NCI-H69 (cell line): ENCODE measurements around the gene TUBGCP5.
"Not testable (repeated sequence)": the region's sequence is repeated elsewhere in the genome, so short reads cannot be mapped to it uniquely, and the experiment has no call there.

Experiments used
- DNase-seq: peaks from one replicate; lab custom pipeline; 2025; lab: John Stamatoyannopoulos, UW

Gene TUBGCP5

DNA sequence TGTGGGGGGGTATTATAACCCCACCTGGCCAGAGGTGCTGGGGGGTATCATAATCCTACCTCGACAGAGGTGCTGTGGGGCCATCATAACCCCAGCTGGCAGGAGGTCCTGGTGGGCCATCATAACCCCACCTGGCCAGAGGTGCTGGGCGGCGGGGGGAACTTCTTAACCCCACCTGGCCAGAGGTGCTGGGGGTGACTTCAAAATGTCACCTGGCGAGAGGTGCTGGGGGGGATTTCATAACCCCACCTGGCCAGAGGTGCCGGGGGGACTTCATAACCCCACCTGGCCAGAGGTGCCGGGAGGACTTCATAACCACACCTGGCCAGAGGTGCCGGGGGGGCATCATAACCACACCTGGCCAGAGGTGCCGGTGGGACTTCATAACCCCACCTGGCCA, 2.4 kb upstream of the TUBGCP5 start:
- DNase-seq, result not testable (repeated sequence)

DNA sequence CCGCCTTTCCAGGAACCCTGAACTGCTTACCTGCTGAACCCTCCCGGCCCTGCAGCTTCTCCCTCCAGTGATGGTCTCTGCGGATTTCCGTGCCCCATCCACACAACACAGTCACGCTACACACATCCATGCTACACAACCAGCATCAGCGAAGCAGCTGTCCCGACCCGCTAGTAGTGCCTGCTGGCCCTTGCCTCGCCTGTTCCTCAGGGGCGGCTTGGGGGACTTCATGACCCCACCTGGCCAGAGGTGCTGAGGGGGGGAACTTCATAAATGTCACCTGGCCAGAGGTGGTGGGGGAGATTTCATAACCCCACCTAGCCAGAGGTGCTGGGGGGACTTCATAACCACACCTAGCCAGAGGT, 530 bp upstream of the TUBGCP5 start:
- DNase-seq, result no peak

DNA sequence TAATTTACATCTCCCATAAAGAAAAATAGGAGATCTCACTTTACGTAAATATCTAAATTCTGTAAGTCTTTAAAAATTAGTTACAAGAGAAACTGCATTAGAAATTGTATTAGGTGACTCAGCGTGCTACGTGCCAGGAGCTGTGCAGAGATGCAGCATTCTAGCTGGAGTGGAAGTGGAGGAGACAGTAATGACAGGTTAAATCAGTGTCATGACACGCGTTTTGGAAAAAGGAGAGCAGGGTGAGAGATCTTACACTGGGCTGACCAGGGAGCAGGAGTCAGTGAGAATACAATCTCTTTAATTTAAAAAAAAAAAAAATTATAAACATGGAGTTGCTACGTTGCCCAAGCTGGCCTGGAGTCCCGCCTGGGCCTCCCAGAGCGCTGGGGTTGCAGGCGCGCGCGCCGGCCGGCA, 635 bp downstream of the TUBGCP5 start:
- DNase-seq, result peak; percentile 72

DNA sequence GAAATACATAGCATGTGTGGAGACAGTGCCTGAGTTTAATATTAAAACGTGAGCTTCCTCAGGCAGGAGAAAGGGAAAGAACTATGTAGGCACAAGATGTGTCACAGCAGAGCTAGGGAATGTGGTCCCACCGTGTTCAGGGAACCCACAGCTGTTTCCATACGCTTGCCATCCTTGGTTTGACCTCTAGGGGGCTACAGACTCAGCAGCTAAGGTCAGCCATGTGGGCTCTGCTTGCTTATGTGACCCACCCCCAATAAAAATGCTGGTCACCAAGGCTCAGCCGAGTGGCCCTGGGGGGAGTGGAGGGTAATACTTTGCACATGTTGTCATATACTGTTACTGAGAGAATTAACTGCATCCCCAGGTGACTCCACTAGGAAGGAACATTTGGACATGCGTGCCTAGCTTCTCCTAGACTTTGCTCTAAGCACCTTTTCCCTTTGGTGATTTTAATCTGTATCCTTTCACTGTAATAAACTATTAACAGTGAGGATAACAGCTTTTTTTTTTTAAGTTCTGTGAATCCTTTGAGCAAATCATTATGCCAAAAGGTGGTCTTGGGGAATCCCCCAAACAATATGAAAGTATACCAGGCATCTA, 3.3 kb downstream of the TUBGCP5 start:
- peak; percentile 56 for DNase-seq

DNA sequence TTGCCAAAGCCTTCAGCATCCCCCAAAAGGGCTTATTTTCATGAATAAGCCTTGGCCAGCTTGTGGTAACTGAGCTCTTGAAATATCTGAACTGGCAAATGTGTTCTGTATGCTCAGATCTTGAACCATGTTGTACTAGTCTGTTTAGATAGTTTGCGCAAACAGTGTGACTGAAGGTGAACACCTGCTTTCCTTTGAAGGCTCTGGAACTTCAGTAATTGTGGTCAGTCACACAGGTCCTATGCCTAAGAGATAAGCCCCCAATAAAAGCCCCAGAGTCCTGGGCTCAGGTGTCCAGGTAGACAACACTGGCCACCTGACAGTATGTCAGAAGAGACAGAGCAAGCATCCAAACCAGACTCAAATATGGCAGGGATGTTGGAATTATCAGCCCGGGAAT, 5.4 kb downstream of the TUBGCP5 start:
- DNase-seq, result no peak

DNA sequence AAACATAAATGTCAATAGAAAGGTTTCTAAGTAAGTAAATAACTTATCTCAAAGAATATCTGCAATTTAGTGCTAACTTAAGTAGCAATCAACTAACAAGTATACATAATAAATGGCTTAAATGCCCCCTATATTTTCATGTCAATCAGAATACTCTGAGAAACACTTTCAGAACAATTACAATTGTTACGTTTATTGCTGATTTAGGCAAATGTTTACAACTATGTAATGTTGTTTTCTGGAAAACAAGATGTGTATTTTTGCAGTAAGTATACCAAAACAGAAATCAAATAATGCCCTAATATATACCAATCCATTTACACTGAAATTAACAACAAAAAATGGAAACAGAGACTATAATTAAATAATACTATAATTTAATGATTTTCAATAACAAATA, 13.2 kb downstream of the TUBGCP5 start:
- DNase-seq, result no peak

DNA sequence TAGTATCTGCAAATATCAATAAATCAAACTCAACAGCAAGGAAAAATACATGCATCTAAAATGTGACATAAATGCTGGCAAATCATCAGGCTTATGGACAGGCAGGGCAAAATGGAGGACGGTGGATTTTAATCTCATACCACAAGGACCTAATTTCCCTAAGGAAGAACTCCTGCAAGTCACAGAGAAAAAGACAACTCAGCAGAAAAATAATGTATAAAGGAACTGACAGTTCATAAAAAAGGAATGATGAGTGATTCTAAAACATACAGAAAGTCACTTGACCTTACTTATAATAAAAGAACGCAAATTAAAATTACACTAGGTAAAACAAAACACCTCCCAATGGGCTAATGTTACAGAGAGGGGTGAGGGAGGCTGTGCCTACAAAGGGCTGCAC, 17.2 kb downstream of the TUBGCP5 start:
- DNase-seq, result no peak

DNA sequence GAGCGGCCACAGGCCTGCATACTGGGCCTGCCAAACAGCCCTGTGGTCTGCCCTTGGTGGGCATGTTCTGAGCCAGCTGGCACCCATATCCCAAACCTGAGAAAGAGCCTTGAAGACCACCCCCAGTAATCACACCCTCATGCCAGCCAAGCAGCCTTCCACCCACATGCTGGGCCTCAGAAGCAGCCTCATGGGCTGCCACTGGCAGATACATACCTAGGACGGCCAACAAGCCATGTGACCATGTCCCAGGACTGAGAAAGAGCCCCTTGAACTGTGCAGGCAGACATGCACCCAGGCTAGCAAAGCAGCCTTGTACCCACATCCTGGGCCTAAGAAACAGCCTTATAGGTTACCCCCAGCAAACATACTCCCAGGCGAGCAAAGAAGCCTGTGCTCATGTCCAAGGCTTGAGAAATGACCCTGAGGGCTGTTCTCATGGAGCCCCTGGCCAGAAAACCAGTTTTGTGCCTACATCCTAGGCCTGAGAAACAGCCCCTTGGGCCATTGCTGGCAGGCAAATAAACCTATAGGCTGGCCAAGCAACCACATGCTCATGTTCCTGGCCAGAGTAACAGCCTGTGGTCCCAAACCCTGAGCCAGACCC, 24.9 kb downstream of the TUBGCP5 start:
- no peak for DNase-seq

DNA sequence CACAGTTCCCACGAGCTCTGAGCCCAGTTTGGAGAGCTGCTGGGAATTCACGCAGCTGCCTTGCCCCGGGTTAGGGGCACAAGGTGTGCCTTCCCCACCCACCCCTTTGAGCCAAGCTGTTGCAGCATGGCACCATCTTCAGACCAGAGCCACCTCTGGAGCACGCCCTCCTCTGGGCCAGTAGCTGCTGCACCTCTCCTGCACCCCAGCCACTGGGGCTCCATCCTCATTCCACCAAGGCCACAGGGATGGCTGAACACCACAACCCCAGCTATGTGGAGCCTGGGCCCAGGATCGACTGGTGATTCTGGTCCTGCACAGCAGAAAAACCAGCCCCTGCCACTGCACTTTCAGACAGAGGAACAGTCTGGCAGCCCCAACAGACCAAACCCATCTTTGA, 25.7 kb downstream of the TUBGCP5 start:
- no peak for DNase-seq

DNA sequence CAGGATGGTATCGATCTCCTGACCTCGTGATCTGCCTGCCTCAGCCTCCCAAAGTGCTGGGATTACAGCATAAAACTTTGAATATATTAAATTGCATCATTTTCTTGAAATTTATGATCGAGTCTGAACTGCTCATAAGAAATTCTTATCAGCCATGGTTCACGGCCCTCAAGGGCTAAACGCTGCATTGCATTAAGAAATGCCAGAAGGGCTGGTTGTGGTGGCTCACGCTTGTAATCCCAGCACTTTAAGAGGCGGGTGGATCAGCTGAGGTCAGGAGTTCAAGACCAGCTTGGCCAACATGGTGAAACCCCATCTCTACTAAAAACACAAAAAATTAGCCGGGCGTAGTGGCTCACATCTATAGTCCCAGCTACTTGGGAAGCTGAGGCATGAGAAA, 26.8 kb downstream of the TUBGCP5 start:
- not testable (repeated sequence) for DNase-seq

DNA sequence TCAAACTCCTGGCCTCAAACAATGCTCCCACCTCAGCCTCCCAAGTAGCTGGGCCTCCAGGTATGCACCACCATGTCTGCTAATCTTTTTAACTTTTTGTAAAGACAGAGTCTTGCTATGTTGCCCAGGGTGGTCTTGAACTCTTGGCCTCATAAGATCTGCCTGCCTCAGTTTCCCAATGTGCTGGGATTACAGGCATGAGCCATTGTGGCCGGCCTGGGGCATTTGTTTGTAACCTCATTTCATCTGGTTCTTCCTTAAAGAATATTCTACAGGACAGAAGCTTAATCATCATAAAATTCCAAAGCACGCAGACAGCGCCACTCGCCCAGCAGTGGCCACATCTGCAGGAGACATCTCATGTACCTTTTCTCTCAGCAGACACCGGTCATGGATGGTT, 35.6 kb downstream of the TUBGCP5 start:
- DNase-seq, result no peak

DNA sequence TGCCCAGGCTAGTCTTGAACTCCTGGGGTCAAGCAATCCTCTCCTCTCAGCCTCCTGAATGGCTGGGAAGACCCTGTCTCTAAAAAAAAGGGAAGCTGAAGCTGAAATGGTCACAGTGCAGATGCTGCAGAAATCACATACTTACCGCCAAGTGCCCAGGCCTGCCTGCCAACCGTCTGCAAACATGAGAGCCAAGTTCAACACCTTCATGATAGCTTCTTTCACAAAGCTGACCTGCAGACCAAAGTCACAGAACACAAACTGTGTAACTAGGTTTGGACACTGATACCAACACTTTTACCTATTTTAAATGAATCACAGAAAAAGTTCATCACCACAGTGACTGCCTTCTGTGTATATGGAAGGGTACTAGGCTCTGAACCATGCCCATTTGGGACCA, 36.4 kb downstream of the TUBGCP5 start:
- DNase-seq, result no peak

DNA sequence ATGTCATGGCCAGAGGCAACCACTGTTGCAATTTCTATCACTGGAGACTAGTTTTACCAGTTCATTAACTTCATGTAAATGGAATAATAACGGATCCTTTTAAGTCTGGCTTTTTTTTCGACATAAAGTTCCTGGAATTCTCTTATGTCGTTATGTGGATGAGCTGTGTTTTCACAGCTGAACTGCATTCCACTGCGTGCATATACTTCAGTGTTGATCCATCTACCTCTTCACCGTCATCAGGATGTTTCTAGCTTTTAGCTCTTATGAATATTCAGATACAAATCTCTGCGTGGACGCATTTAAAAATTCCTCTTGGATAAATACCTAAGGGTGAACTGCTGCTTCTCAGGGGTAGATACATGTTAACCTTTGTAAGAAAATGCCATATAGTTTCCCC, 43.6 kb downstream of the TUBGCP5 start:
- DNase-seq, result no peak

DNA sequence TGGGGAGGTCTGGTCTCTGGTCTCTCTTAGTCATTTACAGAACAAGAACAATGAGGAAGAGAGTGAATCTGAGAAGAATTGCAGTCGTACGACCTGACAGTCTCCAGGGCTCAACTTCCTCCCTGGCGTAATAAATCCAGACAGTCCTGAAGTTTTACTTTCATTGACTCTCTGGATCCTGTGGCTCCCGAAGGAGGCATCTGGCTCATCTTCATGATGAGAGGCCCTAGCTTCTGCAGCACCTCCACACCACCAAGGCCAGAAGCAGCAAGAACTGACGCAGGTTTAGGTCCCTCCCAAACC, 47.4 kb downstream of the TUBGCP5 start:
- no peak for DNase-seq

DNA sequence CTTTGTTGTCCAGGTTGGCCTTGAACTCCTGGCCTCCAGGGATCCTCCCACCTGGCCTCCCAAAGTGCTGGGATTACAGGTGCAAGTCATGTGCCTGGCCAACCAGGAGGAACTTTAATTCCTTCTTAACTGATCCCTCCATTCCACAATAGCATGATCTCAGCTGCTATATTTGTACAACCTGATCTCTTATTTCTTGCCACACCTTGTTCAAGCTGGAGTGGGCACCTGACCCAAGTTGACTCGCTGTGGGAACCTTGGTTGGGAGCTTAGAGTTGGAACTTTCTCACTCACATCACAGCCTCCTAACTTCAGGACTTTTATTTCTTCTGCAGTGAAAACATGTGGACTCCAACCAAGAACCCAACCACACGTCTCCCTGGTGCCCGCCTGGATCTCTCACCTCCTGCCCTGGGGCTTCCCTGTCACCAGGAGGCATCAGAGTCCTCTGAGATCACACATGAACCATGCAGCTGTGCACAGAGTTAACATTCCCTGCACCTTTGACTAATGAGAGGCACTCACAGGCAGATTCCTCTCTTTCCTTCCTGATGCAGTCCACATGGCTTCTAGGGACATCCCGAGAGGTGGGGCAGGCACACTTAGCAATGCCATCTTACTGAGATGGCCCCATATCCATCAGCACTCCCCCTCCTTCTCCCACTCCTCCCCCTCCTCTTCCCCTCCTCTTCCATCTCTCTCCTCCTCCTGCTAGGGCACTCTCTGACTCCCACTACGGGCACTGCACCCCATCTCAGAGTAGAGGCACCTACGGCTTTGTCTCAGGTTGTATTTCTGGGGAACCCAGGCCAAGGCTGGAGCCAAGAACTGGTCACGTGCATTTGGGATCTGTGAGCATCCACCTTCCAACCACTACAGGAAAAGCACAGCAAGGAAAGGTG, 49.5 kb downstream of the TUBGCP5 start:
- peak; percentile 17 for DNase-seq

DNA sequence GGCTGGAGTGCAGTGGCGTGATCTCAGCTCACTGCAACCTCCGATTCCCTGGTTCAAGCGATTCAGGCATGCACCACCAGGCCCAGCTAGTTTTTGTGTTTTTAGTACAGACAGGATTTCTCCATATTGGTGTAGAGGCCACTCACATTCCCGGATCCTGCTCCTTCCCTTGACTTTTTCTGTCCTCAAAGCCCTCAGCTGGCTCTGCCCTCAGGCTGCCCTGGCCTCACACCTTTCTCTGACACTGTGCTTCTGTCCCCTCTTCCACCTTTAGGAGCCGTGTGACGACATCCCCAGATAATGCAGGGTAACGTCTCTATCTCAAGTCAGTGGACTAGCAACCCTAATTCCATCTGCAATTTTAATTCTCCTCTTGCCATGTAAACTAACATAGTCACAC, 50.6 kb downstream of the TUBGCP5 start:
- no peak for DNase-seq

DNA sequence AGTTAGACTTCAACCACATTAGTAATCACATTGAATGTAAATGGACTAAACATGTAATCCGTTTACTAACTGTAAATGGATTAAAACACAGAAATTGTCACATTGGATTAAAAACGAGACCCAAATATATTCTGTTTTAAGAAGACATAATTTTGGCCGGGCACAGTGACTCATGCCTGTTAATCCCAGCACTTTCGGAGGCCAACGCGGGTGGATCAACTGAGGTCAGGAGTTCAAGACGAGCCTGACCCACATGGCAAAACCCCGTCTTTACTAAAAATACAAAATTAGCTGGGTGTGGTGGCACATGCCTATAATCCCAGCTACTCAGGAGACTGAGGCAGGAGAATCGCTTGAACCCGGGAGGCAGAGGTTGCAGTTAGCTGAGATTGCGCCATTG, 57.4 kb downstream of the TUBGCP5 start:
- not testable (repeated sequence) for DNase-seq

DNA sequence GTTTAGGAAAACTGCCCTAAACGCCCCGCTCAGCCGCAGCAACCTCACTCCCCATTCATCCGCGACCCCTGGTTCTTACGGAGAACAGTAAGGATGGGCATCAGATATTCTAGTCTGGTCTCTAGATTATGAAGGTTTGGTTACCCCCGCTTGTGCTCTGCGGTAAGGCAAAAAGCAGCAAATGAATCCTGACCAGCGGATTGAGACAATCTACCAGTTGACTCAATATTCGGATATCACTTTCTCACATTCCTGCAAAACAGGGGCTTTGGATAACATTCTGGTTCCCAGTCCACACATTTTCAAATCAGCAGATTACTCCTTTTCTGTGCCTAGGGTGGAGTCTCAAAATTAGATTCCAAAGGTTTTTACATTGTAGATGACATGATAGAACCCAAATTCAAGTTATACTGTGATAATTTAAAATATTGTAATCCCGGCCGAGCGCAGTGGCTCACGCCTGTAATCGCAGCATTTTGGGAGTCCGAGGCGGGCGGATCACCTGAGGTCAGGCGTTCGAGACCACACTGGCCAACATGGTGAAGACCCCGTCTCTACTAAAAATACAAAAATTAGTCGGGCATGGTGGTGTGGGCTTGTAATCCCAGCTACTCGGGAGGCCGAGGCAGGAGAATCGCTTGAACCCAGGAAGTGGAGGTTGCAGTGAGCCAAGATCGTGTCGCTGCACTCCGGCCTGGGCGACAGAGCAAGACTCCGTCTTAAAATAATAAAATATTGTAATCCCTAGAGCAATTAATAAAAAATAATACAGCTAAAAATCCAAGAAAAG, 58.1 kb downstream of the TUBGCP5 start:
- no peak for DNase-seq

DNA sequence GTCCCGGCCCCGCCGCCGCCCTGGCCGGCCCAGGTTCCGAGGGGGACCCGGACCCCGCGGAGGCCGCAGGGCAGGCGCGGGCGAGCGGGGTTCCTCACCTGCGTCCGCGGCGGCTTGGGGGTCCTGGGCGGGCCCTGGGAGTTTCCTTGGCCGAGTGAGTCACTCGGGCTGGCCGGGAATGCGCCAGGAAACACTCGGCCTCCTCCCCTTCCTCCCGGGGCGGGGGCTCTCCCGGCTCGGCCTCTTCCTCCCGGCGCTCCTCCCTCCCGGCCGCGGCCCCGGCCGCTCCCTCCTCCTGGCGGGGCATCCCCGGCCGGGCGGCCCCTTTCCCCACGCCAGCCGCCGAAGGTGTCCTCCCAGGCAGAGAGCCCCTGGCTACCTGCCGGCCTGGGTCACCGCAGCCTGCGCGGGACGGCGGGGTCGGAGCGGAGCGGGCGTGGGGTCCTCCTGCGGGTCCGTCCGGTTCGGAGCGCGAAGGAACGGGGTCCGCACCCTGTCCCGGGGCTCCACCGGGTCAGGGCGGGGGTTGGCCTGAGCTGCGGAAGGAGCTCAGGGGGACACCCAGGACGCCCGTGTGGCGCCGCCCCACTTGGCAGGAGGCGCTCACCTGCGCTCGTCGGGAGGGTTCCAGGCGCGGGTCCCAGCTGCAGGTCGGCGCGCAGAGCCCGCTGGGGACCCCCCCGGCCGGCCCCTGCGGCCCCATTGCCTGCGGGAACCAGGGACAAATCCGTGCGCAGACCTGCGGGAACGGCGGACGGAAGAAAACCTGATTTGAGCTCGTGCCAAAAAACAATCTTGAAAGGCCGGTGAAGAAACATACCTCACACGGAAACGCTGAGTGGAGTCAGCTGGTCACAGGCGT, 58.9 kb downstream of the TUBGCP5 start, which contains the start of gene CYFIP1:
Gene CYFIP1 (minus strand): TSS at position 180 of the 862 bp plus-strand sequence. CDS start 33,083 bp downstream, outside the sequence.
- peak; percentile 88 for DNase-seq

DNA sequence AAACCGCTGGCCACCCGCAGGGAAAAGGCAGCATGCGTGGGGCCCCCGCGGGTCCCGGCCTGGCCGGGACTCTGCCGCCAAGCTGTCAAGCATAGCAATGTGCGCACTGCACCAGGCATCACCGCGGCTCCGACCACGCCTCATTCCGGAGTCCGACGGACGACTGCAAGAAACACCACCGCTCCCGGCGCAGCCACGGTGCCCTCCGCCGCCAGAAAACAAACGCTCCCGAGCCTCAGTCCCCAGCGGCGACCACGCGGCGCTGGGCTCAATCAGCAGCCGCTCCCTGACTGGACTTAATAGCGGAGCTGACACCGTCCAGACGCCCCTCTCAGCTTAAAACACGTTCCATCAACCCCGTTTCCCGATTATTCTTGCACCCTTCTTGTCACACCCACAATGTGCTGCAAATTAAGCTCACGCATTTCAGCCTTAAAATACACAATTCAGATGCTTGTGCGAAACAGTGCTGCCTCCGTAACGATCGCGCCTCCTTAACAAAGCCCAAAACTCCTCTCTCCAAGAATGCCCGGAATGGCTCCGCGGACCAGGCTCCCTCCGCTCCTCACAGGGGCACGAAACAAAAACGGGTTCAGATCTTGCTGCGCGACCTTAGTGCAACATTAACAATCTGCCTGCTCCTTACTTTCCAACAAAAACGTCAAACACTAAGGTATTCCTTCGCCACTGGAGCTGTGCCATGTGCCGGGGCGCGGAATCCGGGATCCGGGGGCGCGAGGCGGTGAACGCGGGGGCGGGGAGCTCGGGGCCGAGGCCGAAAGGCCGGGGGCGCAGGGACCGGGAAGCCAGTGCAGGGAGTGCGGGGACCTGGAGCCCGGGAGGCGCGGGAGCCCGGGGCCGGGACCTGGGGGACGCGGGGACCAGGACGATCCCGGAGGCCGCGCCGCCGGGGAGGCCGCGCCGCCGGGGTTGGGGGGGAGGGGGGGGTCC, 59.9 kb downstream of the TUBGCP5 start:
- peak; percentile 77 for DNase-seq
